ENCODE results near the gene CCDC33. TPM values are rescaled to one million over a fixed set of nuclear protein-coding genes. Genes with fewer than 3 reads are reported as not detected.

The CCDC33 gene
- total RNA-seq, 1 experiment from 2014 or later = 0.77 TPM

DNA sequence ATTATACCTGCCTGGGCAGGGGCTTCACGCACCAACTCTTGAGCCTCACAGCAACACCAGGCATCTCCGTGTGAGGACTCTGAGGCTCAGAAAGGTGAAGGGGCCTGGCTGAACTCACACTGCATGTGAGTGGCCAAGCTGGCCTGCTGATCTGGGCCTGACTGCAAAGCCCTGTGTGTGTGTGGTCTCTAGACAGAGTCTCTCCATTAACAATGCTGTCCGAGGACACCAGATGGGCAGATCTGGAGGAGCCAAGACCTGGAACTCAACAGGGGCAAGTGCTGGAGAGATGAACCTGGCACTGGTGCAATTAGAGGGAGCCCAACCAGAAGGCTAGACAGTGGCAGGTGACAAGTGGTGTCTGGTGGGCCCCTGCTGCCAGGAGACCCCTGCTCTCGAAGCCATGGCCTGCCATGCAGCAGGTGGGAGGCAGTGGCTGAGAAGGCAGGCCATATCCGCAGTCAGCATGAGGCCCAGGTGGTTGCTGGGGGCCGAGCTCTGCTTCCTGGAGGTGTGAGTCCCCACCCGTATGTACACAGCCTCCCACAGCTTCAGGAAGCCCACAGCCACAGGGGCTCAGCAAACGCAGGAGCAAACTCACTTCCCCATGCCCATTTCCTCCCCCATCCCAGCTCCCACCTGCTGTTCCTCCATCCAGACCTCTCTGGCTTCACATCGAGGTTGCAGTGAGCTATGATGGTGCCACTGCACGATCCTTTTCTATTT is 92.4 kb downstream of the CCDC33 start:
- Histone ChIP-seq H3K9me3 (ENCODE audit: low read length) (no peaks in the 10 kb centered on the region), H3K4me1 (ENCODE audit: insufficient read depth, low read length) (no peaks in the 10 kb centered on the region), H3K27ac (ENCODE audit: low read length) (no peak overlapping the region), H3K9ac (ENCODE audit: low read length) (no peak overlapping the region), H4K20me1 (ENCODE audit: low read length) (no peaks in the 10 kb centered on the region), H3F3A (ENCODE audit: low read length, unreplicated experiment) (no peaks in the 10 kb centered on the region), H3K36me3 (ENCODE audit: low read depth, low read length) (no peaks in the 10 kb centered on the region), H2AFZ (ENCODE audit: low read length) (no peak overlapping the region), H3K9me2 (replicated peaks; ENCODE audit: low read length) (no peaks in the 10 kb centered on the region), H3K27me3 (ENCODE audit: low read length) (no peaks in the 10 kb centered on the region), H3K4me2 (ENCODE audit: low read length) (no peak overlapping the region), H3K4me3 (ENCODE audit: low read length) (no peak overlapping the region), H3K79me2 (ENCODE audit: low read length) (no peaks in the 10 kb centered on the region)
- ChIA-PET CTCF (no interaction called here), POLR2A (ENCODE audit: unreplicated experiment) (no interaction called here)
- DNase-seq (no peak), ATAC-seq (no peak)
- intact Hi-C loops (cut with micrococcal nuclease) = no loop called here
- TF ChIP-seq, protein P1, sequence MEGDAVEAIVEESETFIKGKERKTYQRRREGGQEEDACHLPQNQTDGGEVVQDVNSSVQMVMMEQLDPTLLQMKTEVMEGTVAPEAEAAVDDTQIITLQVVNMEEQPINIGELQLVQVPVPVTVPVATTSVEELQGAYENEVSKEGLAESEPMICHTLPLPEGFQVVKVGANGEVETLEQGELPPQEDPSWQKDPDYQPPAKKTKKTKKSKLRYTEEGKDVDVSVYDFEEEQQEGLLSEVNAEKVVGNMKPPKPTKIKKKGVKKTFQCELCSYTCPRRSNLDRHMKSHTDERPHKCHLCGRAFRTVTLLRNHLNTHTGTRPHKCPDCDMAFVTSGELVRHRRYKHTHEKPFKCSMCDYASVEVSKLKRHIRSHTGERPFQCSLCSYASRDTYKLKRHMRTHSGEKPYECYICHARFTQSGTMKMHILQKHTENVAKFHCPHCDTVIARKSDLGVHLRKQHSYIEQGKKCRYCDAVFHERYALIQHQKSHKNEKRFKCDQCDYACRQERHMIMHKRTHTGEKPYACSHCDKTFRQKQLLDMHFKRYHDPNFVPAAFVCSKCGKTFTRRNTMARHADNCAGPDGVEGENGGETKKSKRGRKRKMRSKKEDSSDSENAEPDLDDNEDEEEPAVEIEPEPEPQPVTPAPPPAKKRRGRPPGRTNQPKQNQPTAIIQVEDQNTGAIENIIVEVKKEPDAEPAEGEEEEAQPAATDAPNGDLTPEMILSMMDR (conservative IDR thresholded peaks at IDR 0.05; ENCODE audit: low read depth, low read length) = no peak
- TF ChIP-seq EZH2 (IDR thresholded peaks at IDR 0.05; ENCODE audit: low read length, unreplicated experiment) (no peak), EZH2phosphoT487 (IDR thresholded peaks at IDR 0.05; ENCODE audit: borderline replicate concordance, low read length) (no peak)
- BruUV-seq (replicated peaks) = no TSS peak

DNA sequence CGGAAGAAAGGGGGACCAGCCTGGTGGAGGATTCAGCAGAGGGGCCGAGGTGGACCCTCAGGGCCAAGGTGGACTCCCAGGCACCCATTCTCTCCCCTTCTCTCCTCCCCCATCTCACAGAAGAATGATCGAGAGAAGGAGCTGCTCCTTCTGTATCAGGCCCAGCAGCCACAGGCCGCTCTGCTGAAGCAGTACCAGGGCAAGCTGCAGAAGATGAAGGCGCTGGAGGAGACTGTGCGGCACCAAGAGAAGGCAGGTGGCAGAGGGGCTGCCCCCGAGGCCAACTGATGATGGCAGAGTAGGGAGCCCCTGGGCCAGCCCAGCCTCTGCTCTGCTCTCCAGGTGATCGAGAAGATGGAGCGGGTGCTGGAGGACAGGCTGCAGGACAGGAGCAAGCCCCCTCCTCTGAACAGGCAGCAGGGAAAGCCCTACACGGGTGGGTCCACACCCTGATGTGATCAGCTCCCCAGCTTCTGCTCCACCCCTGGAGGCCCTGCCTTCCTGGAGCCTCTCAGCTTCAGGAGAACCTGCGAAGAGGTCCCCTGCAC is 94.8 kb downstream of the CCDC33 start:
- TF ChIP-seq EZH2phosphoT487 (IDR thresholded peaks at IDR 0.05; ENCODE audit: borderline replicate concordance, low read length) = no peak
- no peak for TF ChIP-seq EZH2 (IDR thresholded peaks at IDR 0.05; ENCODE audit: low read length, unreplicated experiment)
- TF ChIP-seq, protein P1 (conservative IDR thresholded peaks at IDR 0.05; ENCODE audit: low read depth, low read length) = no peak
- intact Hi-C loops (cut with micrococcal nuclease) = no loop called here
- POLR2A ChIA-PET (ENCODE audit: unreplicated experiment) = no interaction called here
- H3K4me2 ChIP-seq (ENCODE audit: low read length) = no peak overlapping the region
- no peak overlapping the region for H3K9ac ChIP-seq (ENCODE audit: low read length)
- no peaks in the 10 kb centered on the region for H3K27me3 ChIP-seq (ENCODE audit: low read length)
- DNase-seq = no peak
- H3K9me2 ChIP-seq (replicated peaks; ENCODE audit: low read length) = no peaks in the 10 kb centered on the region
- CTCF ChIA-PET = no interaction called here
- H3K4me1 ChIP-seq (ENCODE audit: insufficient read depth, low read length) = no peaks in the 10 kb centered on the region
- no peaks in the 10 kb centered on the region for H3F3A ChIP-seq (ENCODE audit: low read length, unreplicated experiment)
- H4K20me1 ChIP-seq (ENCODE audit: low read length) = no peaks in the 10 kb centered on the region
- no peaks in the 10 kb centered on the region for H3K36me3 ChIP-seq (ENCODE audit: low read depth, low read length)
- no peaks in the 10 kb centered on the region for H3K9me3 ChIP-seq (ENCODE audit: low read length)
- ATAC-seq = no peak
- no peak overlapping the region for H2AFZ ChIP-seq (ENCODE audit: low read length)
- H3K27ac ChIP-seq (ENCODE audit: low read length) = no peak overlapping the region
- BruUV-seq (replicated peaks) = no TSS peak
- H3K79me2 ChIP-seq (ENCODE audit: low read length) = no peaks in the 10 kb centered on the region
- no peak overlapping the region for H3K4me3 ChIP-seq (ENCODE audit: low read length)

DNA sequence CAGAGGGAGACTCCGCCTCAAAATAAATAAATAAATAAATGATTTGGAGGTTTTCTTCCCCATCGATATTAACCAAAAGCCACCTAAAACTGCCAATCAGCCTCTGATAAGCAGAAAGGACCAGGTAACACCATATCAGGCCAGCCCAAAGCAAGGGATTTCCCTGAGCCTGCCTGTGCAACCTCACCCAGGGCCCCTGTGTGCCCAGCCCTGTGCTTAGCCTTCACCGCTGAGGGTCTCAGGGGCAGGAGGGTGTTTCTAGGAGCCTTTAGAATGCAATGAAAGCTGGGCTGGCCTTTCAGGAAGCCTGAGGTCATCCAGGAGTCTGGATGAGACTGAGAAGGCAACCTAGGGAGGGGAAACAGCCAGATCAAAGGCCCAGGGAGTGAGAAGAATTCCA is 95.9 kb downstream of the CCDC33 start:
- Histone ChIP-seq H3F3A (ENCODE audit: low read length, unreplicated experiment) (no peaks in the 10 kb centered on the region), H3K4me1 (ENCODE audit: insufficient read depth, low read length) (peaks cover 4% of the 10 kb centered on the region; the same call in 1 of the 2 replicates), H3K9ac (ENCODE audit: low read length) (no peak overlapping the region), H3K4me2 (ENCODE audit: low read length) (no peak overlapping the region), H3K27ac (ENCODE audit: low read length) (no peak overlapping the region), H3K79me2 (ENCODE audit: low read length) (no peaks in the 10 kb centered on the region), H3K9me3 (ENCODE audit: low read length) (no peaks in the 10 kb centered on the region), H4K20me1 (ENCODE audit: low read length) (no peaks in the 10 kb centered on the region), H3K36me3 (ENCODE audit: low read depth, low read length) (no peaks in the 10 kb centered on the region), H2AFZ (ENCODE audit: low read length) (no peak overlapping the region), H3K27me3 (ENCODE audit: low read length) (no peaks in the 10 kb centered on the region), H3K9me2 (replicated peaks; ENCODE audit: low read length) (no peaks in the 10 kb centered on the region), H3K4me3 (ENCODE audit: low read length) (no peak overlapping the region)
- no peak for DNase-seq
- ATAC-seq = no peak
- ChIA-PET POLR2A (ENCODE audit: unreplicated experiment) (no interaction called here), CTCF (no interaction called here)
- intact Hi-C loops (cut with micrococcal nuclease) = no loop called here
- BruUV-seq (replicated peaks) = no TSS peak
- TF ChIP-seq EZH2 (IDR thresholded peaks at IDR 0.05; ENCODE audit: low read length, unreplicated experiment) (no peak), EZH2phosphoT487 (IDR thresholded peaks at IDR 0.05; ENCODE audit: borderline replicate concordance, low read length) (no peak)
- TF ChIP-seq, protein P1 (conservative IDR thresholded peaks at IDR 0.05; ENCODE audit: low read depth, low read length) = no peak

Data from PC-3 (cell line).